Lower lobe of right lung (tissue), 2 donors: ENCODE results near the gene SPO11. TPM values are rescaled to one million over a fixed set of nuclear protein-coding genes. Genes with fewer than 3 reads are reported as not detected.

Experiments used
- ATAC-seq, 2 donors: fragments of 200-7000 bp; cut with Tn5 transposase; one replicate each; pipeline ENCODE4 v1.9.1; 2020 to 2022; ENCODE audit warnings: mild to moderate bottlenecking in 2 of 2, moderate library complexity in 2 of 2
- DNase-seq: peaks from one replicate; pipeline ENCODE4 v3.0.0-alpha.2; 2020
- H3K27ac ChIP-seq: fragments of 200-600 bp; one replicate; pipeline ENCODE4 v1.8.0; 2022
- H3K27me3 ChIP-seq: fragments of 200-600 bp; one replicate; pipeline ENCODE4 v1.8.0; 2022; ENCODE audit warnings: low read depth
- H3K36me3 ChIP-seq: fragments of 200-600 bp; one replicate; pipeline ENCODE4 v1.8.0; 2022; ENCODE audit warnings: mild to moderate bottlenecking
- H3K4me1 ChIP-seq: fragments of 200-600 bp; one replicate; pipeline ENCODE4 v1.8.0; 2022
- H3K4me3 ChIP-seq: fragments of 200-600 bp; one replicate; pipeline ENCODE4 v1.8.0; 2022; ENCODE audit warnings: mild to moderate bottlenecking
- H3K9me3 ChIP-seq: fragments of 200-600 bp; one replicate; pipeline ENCODE4 v1.8.0; 2022
- CTCF ChIP-seq: fragments of 200-600 bp; IDR thresholded peaks from one replicate; pipeline ENCODE4 v1.8.0; 2022; ENCODE audit warnings: antibody characterized with exemption, mild to moderate bottlenecking
- intact Hi-C: fragments of 100-400 bp; cut with DNase I; formaldehyde crosslinking; loops from one replicate; pipeline ENCODE4 v1.11.0; 2022
- total RNA-seq: library from RNA; stranded (reverse); fragmentation: NEBNext Ultra II Directional; extraction: Animal tissue kit (Norgen Biotek cat#: 25700); gene quantifications from one replicate; pipeline ENCODE4 v1.2.1, GENCODE V29; 2021
- donor health status: DM: no; HTN: yes; CAD: no; lungs with severe emphysema.

The SPO11 gene
- total RNA-seq, 1 donor from 2014 or later = not detected

GRCh38 chr20:57378646-57379262, 49.2 kb downstream of the SPO11 start:
- Histone ChIP-seq H3K27me3 (no peaks in the 10 kb centered on the region), H3K4me3 (no peak overlapping the region), H3K9me3 (no peaks in the 10 kb centered on the region), H3K27ac (no peak overlapping the region), H3K4me1 (peaks cover 11% of the 10 kb centered on the region), H3K36me3 (peaks cover 15% of the 10 kb centered on the region)
- DNase-seq (no peak), ATAC-seq (no peak)
- TF ChIP-seq CTCF = no peak
- intact Hi-C loops = no loop called here

GRCh38 chr20:57379263-57379647, 49.7 kb downstream of the SPO11 start:
- H3K4me3 ChIP-seq = no peak overlapping the region
- peaks cover 15% of the 10 kb centered on the region for H3K36me3 ChIP-seq
- H3K9me3 ChIP-seq = no peaks in the 10 kb centered on the region
- peaks cover 12% of the 10 kb centered on the region for H3K4me1 ChIP-seq
- intact Hi-C loops = no loop called here
- no peak overlapping the region for H3K27ac ChIP-seq
- TF ChIP-seq CTCF = no peak
- no peak for ATAC-seq
- no peak for DNase-seq
- H3K27me3 ChIP-seq = no peaks in the 10 kb centered on the region

GRCh38 chr20:57380081-57380750, 50.6 kb downstream of the SPO11 start:
- Histone ChIP-seq H3K27me3 (no peaks in the 10 kb centered on the region), H3K4me1 (peaks cover 12% of the 10 kb centered on the region), H3K4me3 (no peak overlapping the region), H3K9me3 (no peaks in the 10 kb centered on the region), H3K27ac (no peak overlapping the region), H3K36me3 (peaks cover 15% of the 10 kb centered on the region)
- DNase-seq (no peak), ATAC-seq (no peak)
- intact Hi-C loops = loop anchor here (5.0 kb wide), 1 partner anchor 117 kb away; no protein-coding TSS in a partner anchor
- no peak for TF ChIP-seq CTCF

GRCh38 chr20:57381596-57382503, 52.2 kb downstream of the SPO11 start:
- H3K4me1 ChIP-seq = peaks cover 12% of the 10 kb centered on the region
- no peak overlapping the region for H3K27ac ChIP-seq
- no peaks in the 10 kb centered on the region for H3K27me3 ChIP-seq
- H3K36me3 ChIP-seq = peaks cover 15% of the 10 kb centered on the region
- peak; percentile 94 for TF ChIP-seq CTCF
- peak; percentile 85 for DNase-seq
- H3K4me3 ChIP-seq = no peak overlapping the region
- intact Hi-C loops = loop anchor here (5.0 kb wide), 1 partner anchor 115 kb away; no protein-coding TSS in a partner anchor
- ATAC-seq = peak; percentile 80 to 81
- H3K9me3 ChIP-seq = no peaks in the 10 kb centered on the region

GRCh38 chr20:57382516-57382915, 52.9 kb downstream of the SPO11 start:
- no peak overlapping the region for H3K4me3 ChIP-seq
- intact Hi-C loops = loop anchor here (5.0 kb wide), 1 partner anchor 115 kb away; no protein-coding TSS in a partner anchor
- H3K36me3 ChIP-seq = peaks cover 15% of the 10 kb centered on the region
- no peaks in the 10 kb centered on the region for H3K9me3 ChIP-seq
- no peak for ATAC-seq
- no peak overlapping the region for H3K27ac ChIP-seq
- H3K27me3 ChIP-seq = no peaks in the 10 kb centered on the region
- no peak for TF ChIP-seq CTCF
- DNase-seq = no peak
- H3K4me1 ChIP-seq = peaks cover 12% of the 10 kb centered on the region
